HG03103 (cell line): ENCODE results near the gene CDAN1.
A peak's percentile ranks its signal among the peaks of the same experiment; 100 is the strongest.
"Not testable (repeated sequence)": the region's sequence is repeated elsewhere in the genome, so short reads cannot be mapped to it uniquely, and the experiment has no call there.

ENCODE experiments used
- ATAC-seq: cut with Tn5 transposase; IDR thresholded peaks from one replicate; pipeline ENCODE4 v1.9.1; 2021; ENCODE audit warnings: low read depth; ENCODE audit not compliant: unreplicated experiment

Gene CDAN1, protein sequence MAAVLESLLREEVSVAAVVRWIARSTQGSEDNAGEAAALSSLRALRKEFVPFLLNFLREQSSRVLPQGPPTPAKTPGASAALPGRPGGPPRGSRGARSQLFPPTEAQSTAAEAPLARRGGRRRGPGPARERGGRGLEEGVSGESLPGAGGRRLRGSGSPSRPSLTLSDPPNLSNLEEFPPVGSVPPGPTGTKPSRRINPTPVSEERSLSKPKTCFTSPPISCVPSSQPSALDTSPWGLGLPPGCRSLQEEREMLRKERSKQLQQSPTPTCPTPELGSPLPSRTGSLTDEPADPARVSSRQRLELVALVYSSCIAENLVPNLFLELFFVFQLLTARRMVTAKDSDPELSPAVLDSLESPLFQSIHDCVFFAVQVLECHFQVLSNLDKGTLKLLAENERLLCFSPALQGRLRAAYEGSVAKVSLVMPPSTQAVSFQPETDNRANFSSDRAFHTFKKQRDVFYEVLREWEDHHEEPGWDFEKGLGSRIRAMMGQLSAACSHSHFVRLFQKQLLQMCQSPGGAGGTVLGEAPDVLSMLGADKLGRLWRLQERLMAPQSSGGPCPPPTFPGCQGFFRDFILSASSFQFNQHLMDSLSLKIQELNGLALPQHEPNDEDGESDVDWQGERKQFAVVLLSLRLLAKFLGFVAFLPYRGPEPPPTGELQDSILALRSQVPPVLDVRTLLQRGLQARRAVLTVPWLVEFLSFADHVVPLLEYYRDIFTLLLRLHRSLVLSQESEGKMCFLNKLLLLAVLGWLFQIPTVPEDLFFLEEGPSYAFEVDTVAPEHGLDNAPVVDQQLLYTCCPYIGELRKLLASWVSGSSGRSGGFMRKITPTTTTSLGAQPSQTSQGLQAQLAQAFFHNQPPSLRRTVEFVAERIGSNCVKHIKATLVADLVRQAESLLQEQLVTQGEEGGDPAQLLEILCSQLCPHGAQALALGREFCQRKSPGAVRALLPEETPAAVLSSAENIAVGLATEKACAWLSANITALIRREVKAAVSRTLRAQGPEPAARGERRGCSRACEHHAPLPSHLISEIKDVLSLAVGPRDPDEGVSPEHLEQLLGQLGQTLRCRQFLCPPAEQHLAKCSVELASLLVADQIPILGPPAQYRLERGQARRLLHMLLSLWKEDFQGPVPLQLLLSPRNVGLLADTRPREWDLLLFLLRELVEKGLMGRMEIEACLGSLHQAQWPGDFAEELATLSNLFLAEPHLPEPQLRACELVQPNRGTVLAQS

DNA sequence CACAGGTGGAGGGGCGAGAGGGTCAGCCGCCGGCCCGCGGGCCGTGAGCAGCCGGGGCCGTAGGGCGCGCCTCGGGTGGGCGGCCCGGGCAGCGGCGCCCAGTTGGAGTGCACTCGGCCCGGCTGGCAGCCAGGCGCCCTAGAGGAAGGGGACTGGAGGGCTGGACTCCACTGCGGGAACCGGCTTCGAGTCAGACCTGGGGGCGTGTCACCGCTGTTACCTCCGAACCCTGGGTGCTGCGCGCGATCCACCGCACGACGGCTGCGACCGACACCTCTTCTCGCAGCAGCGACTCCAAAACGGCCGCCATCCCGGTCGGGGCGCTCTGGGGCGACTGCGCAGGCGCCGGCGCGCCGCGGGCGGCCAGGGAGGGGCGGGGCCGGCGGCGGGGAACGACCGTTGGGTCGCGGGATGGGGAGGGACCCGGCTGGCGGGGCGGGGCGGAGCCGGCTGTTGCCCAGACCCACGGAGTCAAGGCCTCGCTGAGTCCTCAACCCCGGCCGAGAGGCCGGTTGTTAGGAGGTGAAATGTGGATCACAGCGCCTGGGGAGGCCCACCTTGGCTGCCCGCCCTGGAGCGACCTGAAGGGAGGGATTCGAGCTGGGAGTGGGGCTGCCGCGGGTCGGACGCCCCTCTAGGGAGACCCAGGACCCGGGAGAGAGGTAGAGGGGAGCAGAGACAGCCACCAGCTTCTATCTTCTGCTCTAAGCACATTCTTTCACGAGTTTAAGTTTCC is at the start of gene CDAN1:
CDAN1 (minus strand) TSS at position 336 of the 736 bp plus-strand sequence; CDS start at position 310, 26 bp downstream.
- ATAC-seq = peak; percentile 68

DNA sequence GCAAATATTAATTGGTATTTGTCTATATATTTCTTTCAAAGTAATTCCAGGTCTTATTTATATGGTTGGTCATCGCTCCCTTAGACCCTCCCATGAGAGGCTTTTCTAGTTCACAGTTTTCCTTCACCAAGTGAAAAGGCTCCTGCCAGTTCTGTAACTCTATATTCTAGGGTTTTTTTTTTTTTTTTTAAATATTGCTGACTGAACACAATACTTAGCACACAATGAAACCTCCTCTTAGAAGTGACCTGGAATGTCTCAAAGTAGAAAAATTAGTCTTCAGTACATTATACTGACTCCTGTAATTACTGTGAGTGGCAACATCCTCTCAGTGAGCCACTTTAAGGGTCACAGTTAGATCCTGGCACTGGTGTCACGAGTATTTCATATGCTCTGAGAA is 48.6 kb upstream of the CDAN1 start:
- ATAC-seq = no peak

DNA sequence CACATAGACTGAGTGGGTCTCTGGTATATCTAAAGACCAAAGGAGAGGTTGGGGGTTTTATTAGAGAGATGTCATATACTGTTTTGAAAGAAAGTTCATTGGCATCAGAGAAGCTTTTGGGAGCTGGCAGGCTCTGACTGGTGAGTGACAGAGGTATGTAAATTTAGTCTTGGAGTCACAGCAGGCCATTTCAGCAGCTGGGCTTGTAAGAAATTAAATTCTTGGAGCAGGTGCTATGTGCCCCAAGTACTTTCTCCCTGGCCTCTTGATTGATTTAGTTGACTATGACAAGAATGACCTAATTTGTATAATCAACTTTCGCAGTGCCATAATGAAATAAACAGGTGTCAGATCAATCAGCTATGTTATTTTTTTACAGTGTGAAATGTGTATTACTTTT is 47.8 kb upstream of the CDAN1 start:
- ATAC-seq = no peak

DNA sequence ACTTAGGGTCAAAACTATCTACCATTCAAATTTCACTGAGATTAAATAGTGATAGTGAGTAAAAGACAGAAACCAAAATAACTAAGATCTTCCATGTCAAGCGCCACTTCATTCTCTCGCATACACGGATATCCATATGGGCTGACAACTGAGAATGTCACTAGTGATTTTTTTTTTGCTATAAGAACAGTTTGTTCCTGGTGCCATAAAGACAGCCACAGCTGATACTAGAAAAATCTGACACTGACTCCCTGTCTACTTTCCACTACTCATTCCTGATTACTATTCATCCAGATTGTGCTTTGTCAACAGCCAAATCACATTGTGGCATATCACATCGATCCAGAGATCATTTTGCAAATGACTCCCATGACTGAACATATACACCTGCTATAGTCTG is 45.8 kb upstream of the CDAN1 start:
- no peak for ATAC-seq

DNA sequence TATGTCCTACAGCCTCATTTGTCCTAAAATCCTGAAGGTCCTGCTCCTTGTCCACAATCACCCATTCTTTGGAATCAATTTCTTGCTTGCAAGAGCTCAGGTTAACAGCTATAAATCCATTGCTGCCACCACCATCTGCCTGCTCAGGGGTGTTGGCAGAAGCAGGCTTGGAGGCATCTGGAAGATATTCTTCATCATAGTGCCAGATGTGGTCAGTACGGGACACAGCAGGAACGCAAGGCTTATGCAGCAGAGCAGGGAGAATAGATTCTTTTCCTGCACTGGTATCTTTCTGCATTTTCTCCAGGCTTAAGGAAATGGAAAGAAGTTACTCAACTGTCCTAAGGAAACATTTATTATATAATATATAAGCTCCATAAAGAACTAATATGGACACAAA is 38.5 kb upstream of the CDAN1 start:
- no peak for ATAC-seq

DNA sequence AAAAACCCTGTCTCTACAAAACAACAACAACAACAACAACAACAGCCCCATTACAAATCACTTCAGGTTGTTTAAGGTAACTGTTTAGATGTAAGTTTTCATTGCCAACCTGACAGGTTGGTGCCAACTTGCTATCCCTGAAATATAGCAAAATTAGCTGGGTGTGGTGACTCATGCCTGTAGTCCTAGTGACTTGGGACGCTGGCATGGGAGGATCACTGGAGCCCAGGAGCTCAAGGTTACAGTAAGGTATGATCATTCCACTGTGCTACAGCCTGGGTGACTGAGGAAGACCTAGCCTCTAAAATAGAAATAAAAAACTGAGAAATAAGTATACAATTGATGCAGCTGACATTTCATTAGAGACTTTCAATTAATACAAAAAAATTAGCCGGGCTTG is 36.0 kb upstream of the CDAN1 start:
- no peak for ATAC-seq

DNA sequence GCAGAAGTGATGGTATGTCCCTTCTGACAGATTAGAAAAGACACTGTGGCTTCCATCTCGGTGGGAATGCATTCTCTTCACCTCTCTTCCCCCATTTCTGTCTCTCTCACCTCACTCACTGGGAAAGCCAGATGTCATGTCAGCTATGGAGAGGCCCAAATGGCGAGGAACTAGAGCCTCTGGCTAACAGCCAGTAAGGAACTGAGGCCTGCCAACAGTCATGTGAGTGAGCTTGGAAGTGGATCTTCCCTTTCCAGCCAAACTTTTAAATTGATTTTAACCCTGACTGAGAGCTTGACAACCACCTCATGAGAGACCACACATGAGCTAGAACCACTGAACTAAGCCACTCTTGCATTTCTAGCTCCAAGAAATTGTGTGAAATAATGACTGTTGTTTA is 35.2 kb upstream of the CDAN1 start:
- ATAC-seq = no peak

DNA sequence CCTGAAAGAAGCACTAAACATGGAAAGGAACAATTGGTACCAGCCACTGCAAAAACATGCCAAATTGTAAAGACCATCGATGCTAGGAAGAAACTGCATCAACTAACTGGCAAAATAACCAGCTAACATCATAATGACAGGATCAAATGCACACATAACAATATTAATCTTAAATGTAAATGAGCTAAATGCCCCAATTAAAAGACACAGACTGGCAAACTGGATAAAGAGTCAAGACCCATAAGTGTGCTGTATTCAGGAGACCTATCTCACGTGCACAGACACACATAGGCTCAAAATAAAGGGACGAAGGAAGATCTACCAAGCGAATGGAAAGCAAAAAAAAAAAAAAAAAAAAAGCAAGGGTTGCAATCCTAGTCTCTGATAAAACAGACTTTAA is 29.2 kb upstream of the CDAN1 start:
- not testable (repeated sequence) for ATAC-seq

DNA sequence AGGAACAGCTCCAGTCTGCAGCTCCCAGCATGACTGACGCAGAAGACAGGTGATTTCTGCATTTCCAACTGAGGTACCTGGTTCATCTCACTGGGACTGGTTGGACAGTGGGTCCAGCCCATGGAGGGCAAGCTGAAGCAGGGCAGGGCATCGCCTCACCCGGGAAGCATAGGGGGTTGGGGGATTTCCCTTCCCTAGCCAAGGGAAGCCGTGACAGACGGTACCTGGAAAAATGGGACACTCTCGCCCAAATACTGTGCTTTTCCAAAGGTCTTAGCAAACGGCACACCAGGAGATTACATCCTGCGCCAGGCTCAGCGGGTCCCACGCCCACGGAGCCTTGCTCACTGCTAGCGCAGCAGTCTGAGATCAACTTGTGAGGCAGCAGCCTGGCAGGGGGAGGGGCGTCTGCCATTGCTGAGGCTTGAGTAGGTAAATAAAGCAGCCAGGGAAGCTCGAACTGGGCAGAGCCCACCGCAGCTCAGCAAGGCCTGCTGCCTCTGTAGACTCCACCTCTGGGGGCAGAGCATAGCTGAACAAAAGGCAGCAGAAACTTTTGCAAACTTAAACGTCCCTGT is 27.3 kb upstream of the CDAN1 start:
- not testable (repeated sequence) for ATAC-seq

DNA sequence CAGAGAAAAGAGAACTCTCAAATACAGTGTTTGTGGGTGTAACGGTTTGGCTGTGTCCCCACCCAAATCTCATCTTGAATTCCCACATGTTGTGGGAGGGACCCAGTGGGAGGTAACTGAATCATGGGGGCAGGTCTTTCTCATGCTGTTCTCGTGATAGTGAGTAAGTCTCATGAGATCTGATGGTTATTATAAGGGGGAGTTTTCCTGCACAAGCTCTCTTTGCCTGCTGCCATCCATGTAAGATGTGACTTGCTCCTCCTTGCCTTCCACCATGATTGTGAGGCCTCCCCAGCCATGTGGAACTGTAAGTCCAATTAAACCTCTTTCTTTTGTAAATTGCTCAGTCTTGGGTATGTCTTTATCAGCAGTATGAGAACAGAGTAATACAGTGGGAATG is 24.9 kb upstream of the CDAN1 start:
- ATAC-seq = not testable (repeated sequence)

DNA sequence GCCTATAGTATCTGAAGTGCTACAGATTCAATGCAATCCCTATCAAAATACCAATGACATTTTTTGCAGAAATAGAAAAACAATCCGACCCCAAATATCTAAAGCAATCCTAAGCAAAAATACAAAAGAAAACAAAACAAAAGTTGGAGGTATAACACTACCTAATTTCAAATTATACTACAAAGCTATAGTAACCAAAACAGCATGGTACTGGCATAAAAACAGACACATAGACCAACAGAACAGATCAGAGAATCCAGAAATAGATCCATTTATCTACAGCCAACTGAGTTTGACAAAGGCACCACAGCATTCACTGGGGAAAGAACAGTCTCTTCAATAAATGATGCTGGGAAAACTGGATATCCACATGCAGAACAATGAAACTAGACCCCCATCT is 23.8 kb upstream of the CDAN1 start:
- ATAC-seq = no peak

DNA sequence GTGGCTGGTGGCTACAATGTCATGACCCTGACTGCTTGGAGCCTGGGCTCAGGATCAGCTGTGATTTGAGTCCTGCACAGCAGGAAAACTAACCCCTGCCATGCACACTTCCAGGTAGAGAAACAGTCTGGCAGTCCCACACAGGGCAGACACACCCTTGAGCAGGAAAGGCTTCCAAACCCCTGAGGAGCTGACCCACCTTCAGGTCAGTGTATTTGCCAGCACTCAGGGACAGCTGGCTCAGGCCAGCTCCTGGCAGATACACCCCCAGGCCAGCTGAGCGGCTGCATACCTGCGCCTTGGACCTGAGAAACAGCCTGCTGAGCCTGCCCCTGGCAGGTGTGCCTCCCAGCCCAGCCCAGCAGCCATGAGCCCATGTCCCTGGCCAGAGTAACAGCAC is 22.2 kb upstream of the CDAN1 start:
- no peak for ATAC-seq

DNA sequence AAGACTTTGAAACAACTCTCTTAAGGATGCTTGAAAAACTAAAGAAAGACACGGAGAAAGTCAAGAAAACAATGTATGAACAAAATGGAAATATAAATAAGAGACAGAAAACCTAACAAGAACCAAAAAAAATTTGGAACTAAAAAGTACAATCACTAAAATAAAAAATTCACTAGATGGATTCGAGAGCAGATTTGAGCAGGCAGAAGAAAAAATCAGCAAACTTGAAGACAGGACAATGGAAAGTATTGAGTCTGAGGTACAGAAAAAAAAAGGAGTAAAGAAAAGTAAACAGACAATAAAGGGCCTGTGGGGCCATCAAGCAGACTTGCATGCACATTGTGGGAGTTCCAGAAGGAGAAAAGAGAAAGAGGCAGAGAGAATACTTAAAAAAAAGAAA is 13.4 kb upstream of the CDAN1 start:
- ATAC-seq = no peak

DNA sequence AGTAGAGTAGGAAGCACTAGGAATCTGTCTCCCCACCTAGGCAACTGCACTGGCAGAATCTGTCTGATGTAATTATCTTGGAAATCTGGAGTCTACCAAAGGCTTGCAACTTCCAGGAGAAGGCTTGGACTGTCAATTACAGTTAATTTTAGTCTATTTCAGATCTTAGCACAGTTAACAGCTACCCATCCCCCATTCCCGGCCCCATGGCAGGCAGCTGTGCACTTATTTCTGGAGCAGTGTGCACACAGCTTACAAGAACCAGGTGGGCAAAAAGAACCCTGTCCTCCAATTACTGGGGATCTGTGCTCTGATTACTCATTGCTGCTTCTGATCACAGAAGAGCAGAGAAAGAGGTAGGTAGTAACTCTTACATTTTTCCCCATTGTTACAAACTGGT is 12.3 kb upstream of the CDAN1 start:
- no peak for ATAC-seq

DNA sequence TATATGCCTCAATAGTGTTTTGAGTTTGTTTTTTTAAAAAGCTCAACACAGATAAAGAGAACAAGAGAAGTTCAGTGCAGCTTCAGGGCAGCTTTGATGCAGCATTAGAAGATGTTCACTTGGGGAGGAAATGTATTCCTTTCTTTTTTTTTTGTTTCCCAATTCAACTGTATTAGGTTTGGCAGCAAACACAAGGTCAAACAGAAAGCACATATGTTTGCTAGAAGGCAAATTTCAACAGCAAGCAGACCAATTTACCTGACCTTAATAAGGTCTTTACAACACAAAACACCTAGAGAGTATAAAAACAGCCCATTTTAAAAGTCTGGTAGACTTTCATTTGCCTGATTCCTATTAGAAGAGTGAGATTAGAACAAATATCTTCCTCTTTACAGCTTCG is 7.3 kb upstream of the CDAN1 start:
- no peak for ATAC-seq

DNA sequence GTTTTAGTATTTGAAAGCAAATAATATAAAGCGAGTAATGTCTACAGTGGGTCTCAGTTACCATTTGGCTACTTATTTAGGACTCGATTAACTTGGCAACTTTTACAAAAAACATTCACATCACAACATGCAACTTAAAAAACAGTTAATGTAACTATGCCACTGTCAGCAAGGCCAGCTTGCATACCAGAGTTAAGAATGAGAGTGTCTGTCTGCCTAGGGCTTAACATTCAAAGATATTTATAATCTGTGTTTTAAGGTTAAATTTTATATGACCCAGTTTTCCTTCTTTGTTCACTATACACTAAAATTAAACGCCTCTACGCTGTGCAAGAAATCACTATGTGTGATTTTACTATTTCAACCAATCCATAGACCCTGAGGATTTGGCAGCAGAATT is 5.2 kb upstream of the CDAN1 start:
- ATAC-seq = no peak

DNA sequence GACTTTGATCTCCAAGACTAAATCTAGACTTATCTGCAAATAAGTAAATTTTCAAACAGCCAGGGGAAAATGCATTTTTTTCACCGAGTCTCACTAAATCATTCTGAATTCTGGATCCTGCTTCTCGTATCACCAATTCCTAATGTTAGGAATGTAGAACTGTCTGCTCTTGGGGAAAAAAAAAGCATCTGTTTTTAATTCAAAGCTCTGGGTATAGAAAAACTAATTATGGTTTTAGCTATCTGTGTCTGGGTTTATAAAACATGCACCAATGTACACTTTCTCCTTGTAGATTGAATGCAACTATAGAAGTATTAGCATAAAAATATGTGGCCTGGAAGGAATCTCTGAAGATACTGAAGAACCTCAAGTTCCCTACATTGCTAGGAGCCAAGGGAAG is 4.8 kb upstream of the CDAN1 start:
- ATAC-seq = no peak

DNA sequence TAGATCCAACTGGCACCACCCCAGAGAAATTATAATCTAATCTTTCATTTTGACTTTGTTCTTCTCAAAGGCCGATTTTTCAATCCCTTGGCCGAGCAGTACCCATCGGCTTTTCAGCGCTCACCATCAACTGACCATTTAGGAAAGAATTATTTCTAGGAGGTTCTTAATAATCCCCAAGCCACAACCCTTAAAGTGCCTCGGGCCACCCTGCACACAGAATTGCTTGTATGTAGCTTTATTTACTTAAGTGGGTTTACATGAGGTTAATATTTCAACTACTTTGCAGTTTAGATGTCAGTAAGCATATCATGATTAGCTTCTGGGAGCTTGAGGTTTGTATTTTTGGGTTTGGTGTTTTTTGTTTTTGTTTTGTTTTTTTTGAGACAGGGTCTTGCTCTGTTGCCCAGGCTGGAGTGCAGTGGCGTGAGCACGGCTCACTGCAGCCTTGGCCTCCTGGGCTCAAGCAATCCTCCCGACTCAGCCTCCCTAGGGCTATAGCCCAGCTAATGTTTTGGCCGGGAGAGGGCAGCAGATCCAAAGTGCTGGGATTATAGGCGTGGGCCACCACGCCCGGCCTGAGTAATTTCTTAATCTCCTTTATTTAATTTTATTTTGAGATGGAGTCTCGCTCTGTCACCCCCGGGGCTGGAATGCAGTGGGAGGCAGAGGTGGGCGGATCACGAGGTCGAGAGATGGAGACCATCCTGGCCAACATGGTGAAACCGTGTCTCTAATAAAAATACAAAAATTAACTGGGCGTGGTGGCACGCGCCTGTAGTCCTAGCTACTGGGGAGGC is 801 bp upstream of the CDAN1 start:
- ATAC-seq = no peak

DNA sequence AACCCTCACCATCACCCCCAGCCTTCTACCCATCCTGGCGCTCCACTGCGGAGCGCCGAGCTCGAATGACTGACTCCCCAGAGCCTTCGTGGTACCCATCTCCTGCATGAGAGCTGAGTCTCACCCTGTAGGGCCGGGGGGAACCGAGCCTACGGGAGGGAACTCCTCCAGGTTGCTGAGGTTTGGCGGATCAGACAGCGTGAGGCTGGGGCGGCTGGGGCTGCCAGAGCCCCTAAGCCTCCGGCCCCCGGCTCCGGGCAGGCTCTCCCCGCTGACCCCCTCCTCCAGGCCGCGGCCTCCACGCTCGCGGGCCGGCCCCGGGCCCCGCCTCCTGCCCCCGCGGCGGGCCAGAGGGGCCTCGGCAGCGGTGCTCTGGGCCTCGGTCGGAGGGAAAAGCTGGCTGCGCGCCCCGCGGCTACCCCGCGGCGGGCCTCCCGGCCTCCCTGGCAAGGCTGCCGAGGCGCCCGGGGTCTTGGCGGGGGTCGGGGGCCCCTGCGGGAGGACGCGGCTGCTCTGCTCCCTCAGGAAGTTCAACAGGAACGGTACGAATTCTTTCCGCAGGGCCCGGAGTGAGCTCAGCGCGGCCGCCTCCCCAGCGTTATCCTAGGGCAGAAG is 643 bp downstream of the CDAN1 start:
- peak; percentile 7 for ATAC-seq
